GM19351 (cell line): ENCODE data around the gene SSPN.
"Not testable (repeated sequence)": the region's sequence is repeated elsewhere in the genome, so short reads cannot be mapped to it uniquely, and the experiment has no call there.

Source experiments
- ATAC-seq: cut with Tn5 transposase; IDR thresholded peaks from one replicate; pipeline ENCODE4 v1.9.1; 2021; ENCODE audit warnings: mild to moderate bottlenecking, moderate library complexity; ENCODE audit not compliant: unreplicated experiment

The SSPN gene

DNA sequence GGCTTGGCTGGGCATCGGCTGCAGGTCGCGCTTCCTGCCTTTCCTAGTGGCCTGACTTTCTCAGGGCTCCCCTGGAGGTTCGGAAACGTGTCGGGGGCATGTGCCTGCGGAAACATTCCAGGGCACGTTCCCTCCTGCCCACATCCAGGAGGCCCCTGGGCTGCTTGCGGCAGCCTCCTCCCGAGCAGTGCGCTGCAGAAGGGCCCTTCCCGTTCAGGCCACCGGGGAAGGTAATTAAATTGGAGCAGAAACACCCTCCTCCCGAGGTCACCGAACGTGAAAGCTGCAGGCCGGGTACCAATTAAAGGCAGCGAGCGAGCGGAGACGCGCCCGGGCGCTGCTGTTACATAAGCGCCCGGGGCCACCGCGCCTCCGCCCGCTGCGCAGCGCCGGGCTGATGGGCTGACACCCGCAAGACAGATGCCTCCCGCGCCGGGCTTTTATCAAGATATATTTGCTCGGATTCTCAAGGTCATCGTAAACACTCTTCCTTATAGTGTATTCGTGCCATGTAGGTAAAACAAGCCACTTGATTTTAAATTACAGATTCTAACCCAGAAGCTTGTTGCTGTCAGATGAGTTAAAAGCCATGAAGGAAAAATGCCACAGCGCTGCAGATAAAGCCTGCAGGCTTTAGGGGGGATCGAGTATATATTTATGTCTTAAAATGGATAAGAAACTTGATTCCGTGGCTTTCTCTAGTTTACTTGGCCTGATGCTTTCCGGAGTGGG is 31.4 kb downstream of the SSPN start:
- no peak for ATAC-seq

DNA sequence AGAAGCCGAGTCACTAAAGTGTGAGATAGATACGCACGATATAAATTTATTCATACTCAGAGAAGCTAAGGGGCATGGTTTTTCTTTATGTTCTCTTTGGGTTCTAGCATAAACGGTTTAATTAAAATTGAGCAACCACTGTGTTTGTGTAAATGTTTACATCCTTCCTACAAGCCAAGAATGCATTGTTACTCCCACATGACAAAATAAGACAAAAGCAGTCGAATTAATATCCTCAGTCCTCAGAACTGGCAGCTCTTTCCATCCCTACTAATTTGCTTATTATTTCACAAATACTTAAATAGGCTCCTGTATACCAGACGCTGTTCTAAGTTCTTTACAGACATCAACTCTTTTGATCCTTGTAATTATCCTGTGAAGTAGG is 32.0 kb downstream of the SSPN start:
- ATAC-seq: no peak

DNA sequence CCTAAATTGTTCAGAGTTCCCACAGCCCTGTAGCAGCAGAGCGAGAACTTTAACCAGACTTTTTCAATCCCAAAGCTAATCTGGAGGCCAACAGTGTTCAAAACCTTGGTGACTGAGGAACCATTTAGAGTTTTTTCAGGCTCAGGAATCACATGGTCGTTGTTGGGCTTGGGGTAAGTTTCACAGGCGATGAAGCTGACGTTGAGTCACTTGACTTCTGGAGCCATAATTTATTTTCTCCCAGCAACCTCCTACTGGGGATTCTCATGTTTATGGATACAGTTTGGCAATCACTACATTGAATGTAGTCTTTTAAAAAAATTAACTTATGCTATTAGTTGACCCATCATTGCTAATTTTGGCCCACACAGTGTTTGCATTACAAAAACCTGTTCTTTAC is 34.5 kb downstream of the SSPN start:
- ATAC-seq: no peak

DNA sequence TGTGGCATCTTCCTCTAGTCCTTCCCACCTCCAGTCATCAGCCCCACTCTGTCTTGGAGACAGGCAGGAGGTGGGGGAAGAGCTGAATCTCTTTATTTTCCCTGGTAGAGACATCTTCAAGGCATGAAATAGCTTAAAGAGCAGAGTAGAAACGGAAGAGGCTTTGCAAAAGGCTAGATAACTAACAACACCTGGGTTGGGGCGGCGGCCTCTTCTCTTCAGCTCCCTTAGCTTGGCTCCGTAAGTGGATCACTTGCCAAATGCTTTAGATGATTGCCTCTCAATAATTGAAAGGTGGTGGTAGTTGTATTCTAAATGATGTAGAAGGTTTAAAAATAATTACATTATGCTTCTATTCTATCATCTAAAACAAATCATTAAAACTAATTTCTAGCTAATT is 36.1 kb downstream of the SSPN start:
- no peak for ATAC-seq

DNA sequence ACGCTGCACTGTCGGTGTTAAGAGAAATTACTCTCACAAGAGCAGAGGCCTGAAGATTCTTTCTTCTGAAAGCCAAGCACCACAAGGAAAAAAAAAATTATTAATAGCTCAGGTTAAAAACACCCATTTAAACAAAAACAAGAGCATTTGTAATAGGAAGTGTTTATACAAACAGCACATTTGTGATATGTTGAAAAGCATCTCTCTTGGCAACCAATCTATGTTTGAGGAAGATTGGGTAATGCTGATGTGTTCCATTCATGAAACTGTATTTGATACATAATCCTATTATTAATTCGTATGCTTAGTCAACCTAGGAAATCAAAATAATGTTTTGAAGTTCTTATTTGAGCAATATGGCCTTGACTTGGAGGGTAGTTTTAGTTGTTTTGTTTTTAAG is 36.5 kb downstream of the SSPN start:
- no peak for ATAC-seq

DNA sequence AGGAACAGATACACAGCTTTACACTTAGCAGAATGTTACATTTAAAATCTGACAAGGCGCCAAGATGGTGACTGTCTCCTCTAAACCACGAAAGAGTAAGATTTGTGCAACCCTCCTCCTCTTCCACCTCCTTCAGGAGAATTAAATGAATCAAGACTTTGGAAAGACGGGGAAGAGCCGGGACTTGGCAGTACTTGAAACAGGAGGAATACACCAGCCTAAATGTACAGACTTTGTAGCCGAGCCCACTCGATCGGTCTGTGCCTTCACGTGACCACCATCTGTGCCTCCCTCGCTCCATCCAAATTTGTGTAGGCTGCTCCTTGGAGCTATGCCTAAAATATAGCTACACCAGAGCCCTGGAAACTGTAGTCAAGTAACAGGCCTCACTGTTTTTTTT is 38.3 kb downstream of the SSPN start:
- ATAC-seq: no peak

DNA sequence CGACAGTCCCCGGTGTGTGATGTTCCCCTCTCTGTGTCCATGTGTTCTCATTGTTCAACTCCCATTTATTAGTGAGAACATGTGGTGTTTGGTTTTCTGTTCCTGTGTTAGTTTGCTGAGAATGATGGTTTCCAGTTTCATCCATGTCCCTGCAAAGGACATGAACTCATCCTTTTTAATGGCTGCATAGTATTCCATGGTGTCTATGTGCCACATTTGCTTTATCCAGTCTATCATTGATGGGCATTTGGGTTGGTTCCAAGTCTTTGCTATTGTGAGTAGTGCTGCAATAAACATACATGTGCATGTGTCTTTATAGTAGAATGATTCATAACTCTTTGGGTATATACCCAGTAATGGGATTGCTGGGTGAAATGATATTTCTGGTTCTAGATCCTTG is 40.1 kb downstream of the SSPN start:
- not testable (repeated sequence) for ATAC-seq

DNA sequence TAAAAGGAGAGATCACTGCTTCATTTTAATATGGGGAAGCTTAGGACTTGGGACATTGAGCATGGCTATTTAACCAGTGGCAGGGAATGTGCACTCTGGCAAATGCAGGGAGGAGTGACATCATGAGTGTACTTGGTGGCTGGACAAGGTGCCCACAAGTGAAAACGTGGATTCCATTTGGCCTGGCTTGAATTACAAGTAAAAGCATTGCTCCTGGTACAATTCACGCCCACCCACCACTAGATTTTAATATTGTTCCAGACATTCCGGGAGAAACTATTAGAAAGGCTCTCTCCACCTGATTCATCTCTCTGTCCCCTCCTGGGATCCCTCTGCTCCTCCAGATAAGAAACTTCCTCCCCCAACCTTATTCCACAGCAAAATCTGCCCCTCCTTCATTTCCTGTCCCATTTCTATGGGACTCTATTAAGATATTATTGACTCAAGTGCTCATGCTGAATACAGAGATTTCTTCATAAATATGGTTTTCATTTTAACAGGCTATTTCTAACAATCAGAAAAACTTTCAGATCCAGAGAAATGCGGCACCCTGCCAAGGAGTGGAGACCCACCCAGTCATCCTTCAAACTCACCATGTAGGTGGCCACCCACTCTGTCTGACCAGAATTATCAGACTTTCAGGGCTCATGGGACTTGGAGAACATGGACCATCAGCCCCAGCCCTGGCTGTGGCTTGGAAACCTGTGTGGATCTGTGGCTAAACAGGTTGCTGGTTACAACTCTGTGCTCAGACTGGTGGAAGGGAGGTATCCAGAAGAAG is 43.2 kb downstream of the SSPN start:
- ATAC-seq: no peak

DNA sequence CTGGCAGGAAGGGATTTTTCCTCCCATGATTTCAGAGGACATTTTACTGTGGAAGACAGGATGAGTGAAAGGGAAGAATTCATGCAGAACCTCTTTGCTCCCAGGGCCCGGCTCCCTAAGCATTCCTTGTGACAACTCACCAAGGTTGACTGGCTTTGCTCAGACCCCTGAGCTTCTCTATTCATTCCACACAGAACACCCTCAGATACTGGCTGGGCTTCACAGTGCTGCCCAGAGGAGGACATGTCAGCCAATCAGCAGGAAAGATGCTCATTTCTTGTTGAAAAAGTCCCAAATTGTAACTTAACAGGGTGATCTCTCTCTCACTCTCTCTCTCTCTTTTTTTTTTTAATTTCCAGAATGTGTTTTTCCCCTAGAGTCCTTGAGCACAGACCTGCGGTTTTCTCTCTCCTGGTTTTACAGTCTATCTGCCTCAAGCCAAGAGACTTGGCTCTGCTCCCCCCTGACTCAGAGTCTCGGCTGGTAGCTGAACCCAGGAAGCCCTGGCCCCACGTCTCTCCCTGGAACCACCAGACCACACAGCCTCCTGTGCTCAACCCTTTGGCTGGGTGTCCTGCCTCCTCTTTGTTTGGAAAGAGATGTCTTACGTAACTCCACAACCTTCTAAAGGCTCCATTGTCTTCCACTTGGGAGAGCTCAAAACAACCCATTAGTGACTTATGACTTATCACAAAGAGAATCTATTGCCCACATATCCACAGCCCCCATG is 43.9 kb downstream of the SSPN start:
- no peak for ATAC-seq

DNA sequence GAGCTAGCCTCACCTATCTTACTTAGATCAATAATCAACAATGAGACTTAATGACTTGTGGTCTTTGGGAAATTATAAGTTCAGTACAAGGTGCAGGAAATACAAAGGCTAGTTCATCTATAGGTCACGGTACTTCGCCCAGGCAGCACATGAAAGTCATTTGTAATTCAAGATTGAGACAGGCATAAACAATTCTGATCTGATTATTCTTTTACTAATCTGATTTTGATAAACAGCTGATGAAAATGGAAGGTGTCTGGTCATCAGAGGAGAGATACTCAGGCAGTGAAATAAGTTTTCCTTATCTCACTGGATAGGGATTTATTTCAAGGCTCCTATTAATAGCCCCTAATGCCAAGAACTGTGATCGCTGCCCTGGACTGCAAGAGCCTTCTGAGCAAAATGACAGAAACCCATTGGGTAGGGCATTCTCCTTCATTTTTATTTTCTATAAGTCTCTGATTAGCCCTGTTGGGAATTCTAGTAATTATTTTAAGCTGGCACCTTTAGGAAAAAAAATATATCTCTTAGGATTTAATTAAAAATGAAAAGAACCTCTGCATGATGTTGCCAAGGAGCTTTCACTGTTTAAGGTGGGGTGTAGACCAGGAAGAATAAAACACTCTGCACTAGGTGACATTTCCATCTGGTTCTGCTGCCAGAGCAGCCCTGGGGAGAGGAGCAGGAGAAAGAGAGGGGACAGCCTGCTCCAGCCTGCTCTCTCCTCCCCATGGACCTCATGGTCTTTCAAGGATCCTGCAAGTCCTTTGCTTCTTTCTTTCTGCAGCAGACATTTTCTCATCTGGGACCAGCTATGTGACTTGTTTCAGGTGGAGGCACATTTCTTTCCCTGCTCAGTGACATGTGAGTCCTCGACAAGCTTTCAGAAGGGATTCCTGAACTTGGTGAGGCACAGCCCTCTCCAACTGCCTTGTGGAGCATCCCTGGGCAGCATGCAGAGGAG is 44.8 kb downstream of the SSPN start:
- ATAC-seq: no peak

DNA sequence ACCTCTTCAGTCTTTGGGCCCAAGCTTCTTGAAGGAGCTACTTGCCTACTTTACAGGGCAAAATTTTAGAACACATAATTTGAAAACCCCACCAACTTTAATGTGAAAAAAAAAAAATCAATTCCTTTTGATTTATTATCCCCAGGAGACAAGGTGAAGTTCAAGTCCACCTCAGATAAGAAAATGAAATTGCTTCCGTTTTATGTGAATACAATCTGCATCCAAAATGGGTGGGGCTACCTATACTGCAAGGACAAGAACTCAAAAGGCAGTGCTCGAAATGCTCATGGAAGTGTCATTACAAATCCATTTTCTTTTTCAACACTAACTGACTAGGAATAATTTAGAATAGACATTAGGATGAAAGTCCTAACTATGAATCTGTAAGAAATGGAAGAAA is 45.7 kb downstream of the SSPN start:
- ATAC-seq: no peak

DNA sequence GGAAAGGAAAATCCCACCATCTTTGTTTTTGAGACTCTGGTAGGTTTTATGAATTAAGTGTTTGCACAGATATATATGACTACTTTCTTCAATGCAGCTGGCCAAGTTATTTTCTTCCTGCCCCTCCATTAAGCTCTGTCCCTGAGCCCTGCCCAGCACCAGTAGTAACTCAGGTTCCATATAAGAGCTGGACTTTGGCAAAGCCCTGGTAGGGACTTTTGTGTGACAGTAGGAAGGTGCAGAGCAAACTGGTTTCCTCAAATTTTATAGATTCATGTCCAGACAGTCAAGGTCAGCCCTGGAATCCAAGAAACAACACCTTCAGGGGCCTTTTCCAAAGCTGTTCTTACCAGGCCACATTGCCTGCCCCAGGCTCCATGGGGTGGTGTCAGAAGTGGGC is 47.3 kb downstream of the SSPN start:
- ATAC-seq: no peak

DNA sequence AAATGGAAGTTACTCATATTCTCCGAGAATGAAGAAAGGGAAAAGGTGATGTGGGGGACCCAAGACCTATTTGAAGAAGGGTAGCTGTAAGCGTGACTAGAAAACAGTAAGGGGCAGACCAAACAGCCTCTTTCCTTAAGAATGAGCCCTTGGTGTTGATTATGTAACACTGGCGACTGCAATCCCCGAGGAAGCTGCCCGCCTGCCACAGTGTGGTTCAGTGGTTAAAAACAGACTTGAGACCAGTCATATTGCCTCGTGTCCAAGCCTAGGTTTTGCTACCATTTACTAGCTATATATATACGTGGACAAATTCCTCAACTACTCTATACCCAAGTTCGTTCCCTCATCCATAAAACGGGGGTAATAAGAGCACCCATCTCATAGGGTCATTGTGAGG is 49.1 kb downstream of the SSPN start:
- ATAC-seq: no peak

DNA sequence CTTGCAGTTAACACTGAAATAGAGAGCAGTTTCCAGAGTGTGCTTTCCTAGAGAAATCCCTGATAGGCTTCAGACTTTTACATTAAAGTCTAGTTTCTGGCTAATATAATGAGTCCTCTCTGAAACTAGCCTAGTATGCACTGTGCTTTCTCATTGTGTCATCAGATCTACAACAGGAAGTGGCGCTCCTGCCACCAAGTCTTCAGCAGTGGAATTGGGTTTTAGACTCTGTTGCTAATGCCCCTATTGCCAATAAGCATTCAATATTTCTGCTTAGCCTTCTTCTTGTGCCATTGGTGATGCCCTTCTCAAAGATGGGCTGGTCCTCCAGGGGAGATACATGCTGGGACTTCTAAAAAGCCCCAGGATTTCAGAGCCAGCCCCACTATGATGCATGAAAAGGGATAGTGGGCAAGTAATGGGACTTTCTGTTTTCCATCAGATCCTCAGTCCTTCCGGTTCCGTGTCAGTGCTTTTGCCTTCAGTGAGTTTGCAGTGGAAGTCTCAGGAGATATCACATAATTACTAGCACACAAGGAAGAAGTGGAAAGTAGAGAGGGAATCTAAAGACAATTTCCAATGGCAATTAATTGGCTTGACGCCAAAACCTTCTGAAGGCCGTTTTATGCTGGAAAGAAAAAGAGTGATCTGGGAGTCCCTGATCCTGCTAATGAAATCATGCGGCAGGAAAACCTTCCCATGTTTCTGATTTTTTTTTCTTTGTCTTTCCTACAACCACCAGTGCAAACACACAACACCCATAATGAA is 50.0 kb downstream of the SSPN start:
- no peak for ATAC-seq

DNA sequence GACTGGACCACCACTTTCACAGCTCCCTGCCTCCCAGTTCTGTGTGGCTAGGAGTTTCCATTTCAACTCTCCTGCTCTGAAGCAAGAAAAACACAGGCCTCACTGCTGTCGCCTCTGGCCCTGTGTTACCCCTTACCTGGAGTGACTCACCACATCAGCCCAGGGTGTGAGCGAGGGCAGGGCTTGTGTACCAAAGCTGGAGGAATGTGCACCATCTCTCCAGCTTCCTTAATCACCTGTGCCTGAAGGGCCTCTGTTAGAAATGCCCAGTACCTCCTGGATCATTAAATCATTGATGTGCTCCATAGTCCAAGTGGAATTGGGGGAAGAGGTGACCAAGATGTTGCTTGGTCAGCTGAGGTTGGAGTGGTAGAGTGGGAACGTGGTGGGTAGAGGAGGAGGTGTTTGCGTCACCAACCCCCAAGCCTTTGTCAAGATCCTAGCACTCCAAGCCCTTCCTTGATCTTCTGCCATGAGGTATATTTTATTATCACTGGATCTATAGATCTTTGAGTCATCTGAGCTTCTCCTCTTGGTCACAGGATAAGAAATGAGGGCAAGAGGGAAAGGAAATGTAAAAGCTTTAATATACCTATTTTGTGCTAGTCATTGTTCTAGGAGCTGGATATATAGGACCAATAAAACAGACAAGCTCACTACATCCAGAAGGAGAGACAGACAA is 51.3 kb downstream of the SSPN start:
- ATAC-seq: no peak

DNA sequence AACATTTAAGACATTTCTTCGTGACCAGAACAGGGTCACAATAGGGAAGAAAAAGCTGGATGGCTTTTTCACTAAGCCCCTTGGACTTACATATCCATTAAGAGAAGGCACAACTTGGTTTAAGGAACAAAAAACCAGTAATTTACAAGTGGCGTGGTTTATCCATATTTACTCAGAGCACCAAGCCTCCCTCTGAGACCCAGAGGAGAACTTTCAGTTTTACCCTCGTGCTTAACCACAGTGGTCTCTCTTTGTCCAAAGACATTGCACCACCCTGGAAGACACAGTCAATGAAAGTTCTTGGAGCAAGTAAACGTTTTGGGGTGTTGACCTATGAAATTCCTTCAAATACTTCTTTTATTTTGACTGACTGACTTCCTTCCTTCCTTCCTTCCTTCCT is 52.5 kb downstream of the SSPN start:
- no peak for ATAC-seq

DNA sequence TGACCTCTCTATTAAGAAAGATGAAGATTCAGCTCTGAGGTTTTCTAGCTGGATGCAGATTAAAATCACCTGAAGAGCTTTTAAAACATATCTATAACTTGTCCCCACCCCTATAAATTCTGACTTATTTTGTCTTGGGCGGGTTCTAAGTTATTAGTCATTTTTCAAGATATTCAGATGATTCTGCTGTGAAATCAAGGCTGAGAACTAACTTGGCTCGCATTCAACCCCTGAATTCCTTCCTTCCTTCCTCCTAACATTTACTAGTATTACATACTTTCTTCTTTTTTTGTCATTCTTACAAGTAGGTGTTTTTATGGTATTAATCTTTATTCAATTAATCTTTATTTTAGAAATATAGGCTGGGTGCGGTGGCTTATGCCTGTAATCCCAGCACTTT is 55.4 kb downstream of the SSPN start:
- ATAC-seq: no peak

DNA sequence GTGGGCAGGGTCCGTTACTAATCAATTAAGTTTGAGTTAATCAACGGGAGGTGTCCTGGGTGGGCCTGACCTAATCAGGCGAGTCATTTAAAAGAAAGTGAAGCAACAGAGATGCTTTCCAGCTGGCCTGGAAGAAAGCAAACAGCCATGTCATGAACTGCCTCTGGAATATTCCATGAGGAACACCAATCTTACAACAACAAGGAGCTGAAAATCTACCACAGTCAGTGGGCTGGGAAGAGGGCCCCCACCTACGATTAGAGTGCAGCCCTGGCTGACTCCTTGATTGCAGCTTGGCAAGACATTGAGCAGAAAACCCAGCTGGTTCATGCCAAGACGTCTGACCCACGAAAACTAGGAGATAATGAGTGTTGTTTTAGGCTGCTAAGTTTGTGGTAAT is 56.2 kb downstream of the SSPN start:
- ATAC-seq: no peak

DNA sequence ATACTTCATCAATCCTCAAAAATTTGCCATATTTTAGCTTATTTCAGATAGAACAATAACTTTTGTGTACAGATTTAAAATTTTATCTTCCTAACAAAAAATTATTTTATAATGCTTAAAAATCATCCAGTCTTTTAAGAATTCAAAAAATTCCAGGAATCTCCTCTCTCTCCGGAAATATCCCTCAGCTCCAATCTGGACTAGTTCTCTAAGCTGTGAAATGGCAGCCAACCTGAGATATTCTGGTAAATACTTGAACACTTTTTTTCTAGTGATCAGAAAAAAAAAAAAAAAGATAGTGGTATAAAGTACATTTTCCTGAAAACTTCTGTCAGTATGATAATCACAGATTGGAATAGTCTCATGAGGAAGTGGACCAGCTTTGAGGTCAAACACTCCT is 57.6 kb downstream of the SSPN start:
- ATAC-seq: no peak
